Immature natural killer cell (primary cell): ENCODE measurements around the gene DAW1. TPM values are rescaled to one million over a fixed set of nuclear protein-coding genes. Genes with fewer than 3 reads are reported as not detected.

Source experiments
- DNase-seq, 3 donors: peaks; one replicate each; pipeline ENCODE4 v3.0.0; 2022; ENCODE audit warnings: mixed read lengths in 1 of 3
- H3K27ac Mint-ChIP-seq, 6 donors: one replicate each; pipeline ENCODE4 v1.8.0; 2020; ENCODE audit warnings: mixed read lengths in 6 of 6, mild to moderate bottlenecking in 5 of 6, inconsistent platforms in 4 of 6, moderate library complexity in 3 of 6
- H3K27me3 Mint-ChIP-seq, 3 donors: one replicate each; pipeline ENCODE4 v1.8.0; 2020 to 2021; ENCODE audit warnings: low read depth in 3 of 3, mild to moderate bottlenecking in 3 of 3, mixed read lengths in 3 of 3, moderate library complexity in 3 of 3, inconsistent platforms in 1 of 3
- H3K36me3 Mint-ChIP-seq, 3 donors: one replicate each; pipeline ENCODE4 v1.8.0; 2020; ENCODE audit warnings: mixed read lengths in 3 of 3, inconsistent platforms in 2 of 3, mild to moderate bottlenecking in 2 of 3
- H3K4me1 Mint-ChIP-seq, 2 donors: one replicate each; pipeline ENCODE4 v1.8.0; 2020; ENCODE audit warnings: inconsistent platforms in 2 of 2, mild to moderate bottlenecking in 2 of 2, mixed read lengths in 2 of 2, moderate library complexity in 1 of 2
- H3K4me3 Mint-ChIP-seq, 5 donors: one replicate each; pipeline ENCODE4 v1.8.0; 2020; ENCODE audit warnings: mild to moderate bottlenecking in 5 of 5, mixed read lengths in 5 of 5, inconsistent platforms in 3 of 5, moderate library complexity in 3 of 5
- H3K9me3 Mint-ChIP-seq, 6 donors: one replicate each; pipeline ENCODE4 v1.8.0; 2020; ENCODE audit warnings: mild to moderate bottlenecking in 6 of 6, mixed read lengths in 6 of 6, inconsistent platforms in 4 of 6, moderate library complexity in 3 of 6
- polyA plus RNA-seq, 3 donors: library from polyadenylated mRNA; unstranded; fragments of 300-500 nt; fragmentation: Illumina TruSeq; gene quantifications; one replicate each; pipeline ENCODE4 v1.2.3, GENCODE V29; 2021

DAW1 gene
- polyA plus RNA-seq, 3 donors from 2014 or later, result not detected

DNA sequence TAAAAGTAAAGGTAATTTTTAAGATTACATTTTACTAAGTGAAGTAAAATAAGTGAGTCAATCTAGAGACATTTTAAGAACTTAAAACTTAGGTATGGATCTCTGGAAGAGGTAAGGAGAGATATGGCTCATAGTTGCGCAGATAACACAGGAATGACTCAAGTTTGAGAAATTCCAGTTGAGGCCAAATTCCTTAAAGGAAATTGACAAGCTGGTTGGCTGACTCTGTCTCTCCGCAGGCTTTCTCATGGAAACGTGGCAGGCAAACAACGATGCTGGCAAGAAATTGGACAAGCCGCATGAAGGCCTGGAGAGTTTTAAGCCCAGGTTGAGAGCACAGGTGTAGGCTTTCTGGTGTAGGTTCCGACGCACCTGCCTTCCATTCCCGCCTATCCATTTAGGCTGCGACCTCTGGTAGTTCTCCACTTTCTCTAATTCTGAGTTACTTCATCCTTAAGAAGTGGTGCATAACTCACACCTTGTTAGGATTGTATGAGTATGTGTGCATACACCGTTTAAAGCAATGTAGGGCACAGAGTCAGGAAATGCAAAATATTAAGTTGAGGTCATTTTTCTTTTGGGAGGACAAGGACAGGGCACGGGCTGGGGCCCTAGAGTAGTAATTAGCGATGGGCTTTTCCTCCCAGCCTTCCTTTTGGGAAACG is 589 bp upstream of the DAW1 start:
- Mint-ChIP-seq H3K9me3 (peaks cover 0 to 9% (median 0%) of the 10 kb centered on the region in 6 donors), H3K4me3 (no peak overlapping the region), H3K36me3 (no peaks in the 10 kb centered on the region), H3K4me1 (no peaks in the 10 kb centered on the region), H3K27me3 (peaks cover 2 to 13% (median 7%) of the 10 kb centered on the region in 3 donors), H3K27ac (no peak overlapping the region)
- DNase-seq, result no peak

DNA sequence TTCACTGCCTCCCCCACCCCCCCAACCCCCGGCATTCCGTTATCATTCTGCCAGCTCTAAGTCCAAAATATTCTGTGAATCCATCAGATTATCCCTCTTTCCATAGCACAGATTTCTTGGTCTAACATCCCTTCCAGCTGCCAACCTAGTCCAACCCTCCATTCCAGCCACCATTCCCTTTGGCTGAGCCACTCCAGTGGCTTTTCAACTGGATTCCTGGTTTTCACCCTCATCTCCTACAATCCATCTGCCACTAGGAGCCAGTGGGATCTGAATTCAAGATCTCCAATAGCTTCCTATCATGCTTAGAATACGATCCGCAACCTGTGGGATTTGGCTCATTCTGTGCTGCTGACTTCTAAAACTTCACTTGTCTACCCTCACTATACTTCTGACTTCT is 1.2 kb downstream of the DAW1 start:
- H3K4me1 Mint-ChIP-seq, result no peaks in the 10 kb centered on the region
- H3K4me3 Mint-ChIP-seq, result no peak overlapping the region
- no peak for DNase-seq
- no peaks in the 10 kb centered on the region for H3K36me3 Mint-ChIP-seq
- H3K9me3 Mint-ChIP-seq, result peaks cover 0 to 7% (median 0%) of the 10 kb centered on the region in 6 donors
- H3K27me3 Mint-ChIP-seq, result peaks cover 2 to 13% (median 2%) of the 10 kb centered on the region in 3 donors
- no peak overlapping the region for H3K27ac Mint-ChIP-seq

GRCh38 chr2:227876300-227876801 is 4.9 kb downstream of the DAW1 start:
- H3K36me3 Mint-ChIP-seq, result no peaks in the 10 kb centered on the region
- H3K4me3 Mint-ChIP-seq, result no peak overlapping the region
- H3K4me1 Mint-ChIP-seq, result no peaks in the 10 kb centered on the region
- peaks cover 0 to 7% (median 0%) of the 10 kb centered on the region in 6 donors for H3K9me3 Mint-ChIP-seq
- H3K27me3 Mint-ChIP-seq, result peaks cover 0 to 10% (median 2%) of the 10 kb centered on the region in 3 donors
- no peak overlapping the region for H3K27ac Mint-ChIP-seq
- no peak for DNase-seq

DNA sequence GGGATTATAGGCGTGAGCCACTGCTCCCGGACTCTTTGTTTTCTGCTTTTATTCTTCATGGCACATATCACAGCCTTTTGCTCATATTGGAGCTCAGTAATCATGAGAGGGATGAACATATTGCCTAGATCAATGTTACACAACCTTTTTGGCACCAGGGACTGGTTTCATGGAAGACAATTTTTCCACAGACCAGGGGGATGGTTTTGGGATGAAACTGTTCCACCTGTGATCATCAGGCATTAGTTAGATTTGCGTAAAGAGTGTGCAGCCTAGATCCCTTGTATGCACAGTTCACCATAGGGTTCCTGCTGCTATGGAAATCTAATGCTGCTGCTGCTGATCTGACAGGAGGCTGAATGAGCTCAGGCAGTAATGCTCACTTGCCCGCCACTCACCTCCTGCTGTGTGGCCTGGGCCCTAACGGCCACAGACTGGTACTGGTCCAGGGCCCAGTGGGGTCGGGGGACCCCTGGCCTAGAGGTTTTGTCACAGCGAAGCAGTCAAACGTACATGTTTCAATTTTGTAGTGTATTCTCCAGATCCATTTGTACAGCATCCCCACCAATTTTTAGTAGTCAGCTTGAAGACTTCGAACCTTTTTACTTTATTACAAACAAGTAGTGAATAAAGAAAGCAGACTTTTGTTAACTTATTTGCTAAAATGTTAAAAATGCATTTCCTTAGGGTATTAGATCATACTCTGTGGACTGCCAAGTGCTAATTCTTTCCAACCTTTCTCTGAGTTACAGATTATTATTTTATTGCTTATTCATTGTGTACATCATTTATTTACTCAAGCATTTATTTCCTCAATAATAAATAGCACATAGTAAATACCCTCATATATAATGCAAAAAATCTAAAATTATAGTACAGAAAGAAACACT is 6.2 kb downstream of the DAW1 start:
- Mint-ChIP-seq H3K36me3 (no peaks in the 10 kb centered on the region), H3K9me3 (peaks cover 0 to 7% (median 0%) of the 10 kb centered on the region in 6 donors), H3K27ac (no peak overlapping the region), H3K4me1 (no peaks in the 10 kb centered on the region), H3K4me3 (no peak overlapping the region), H3K27me3 (peaks cover 0 to 10% (median 2%) of the 10 kb centered on the region in 3 donors)
- no peak for DNase-seq

GRCh38 chr2:227880460-227880859 is 9.0 kb downstream of the DAW1 start:
- Mint-ChIP-seq H3K27me3 (peaks cover 0 to under 1% (median 0%) of the 10 kb centered on the region in 3 donors), H3K4me1 (no peaks in the 10 kb centered on the region), H3K9me3 (no peaks in the 10 kb centered on the region), H3K4me3 (no peak overlapping the region), H3K36me3 (no peaks in the 10 kb centered on the region), H3K27ac (no peak overlapping the region)
- DNase-seq, result no peak

GRCh38 chr2:227881866-227882517 is 10.6 kb downstream of the DAW1 start:
- Mint-ChIP-seq H3K27ac (no peak overlapping the region), H3K4me1 (no peaks in the 10 kb centered on the region), H3K4me3 (no peak overlapping the region), H3K36me3 (no peaks in the 10 kb centered on the region), H3K27me3 (no peaks in the 10 kb centered on the region), H3K9me3 (no peaks in the 10 kb centered on the region)
- no peak for DNase-seq

- H3K36me3 Mint-ChIP-seq, result no peaks in the 10 kb centered on the region
- H3K4me1 Mint-ChIP-seq, result no peaks in the 10 kb centered on the region
- H3K27ac Mint-ChIP-seq, result no peak overlapping the region
Measured at GRCh38 chr2:227884511-227884947, 13.1 kb downstream of the DAW1 start.

DNA sequence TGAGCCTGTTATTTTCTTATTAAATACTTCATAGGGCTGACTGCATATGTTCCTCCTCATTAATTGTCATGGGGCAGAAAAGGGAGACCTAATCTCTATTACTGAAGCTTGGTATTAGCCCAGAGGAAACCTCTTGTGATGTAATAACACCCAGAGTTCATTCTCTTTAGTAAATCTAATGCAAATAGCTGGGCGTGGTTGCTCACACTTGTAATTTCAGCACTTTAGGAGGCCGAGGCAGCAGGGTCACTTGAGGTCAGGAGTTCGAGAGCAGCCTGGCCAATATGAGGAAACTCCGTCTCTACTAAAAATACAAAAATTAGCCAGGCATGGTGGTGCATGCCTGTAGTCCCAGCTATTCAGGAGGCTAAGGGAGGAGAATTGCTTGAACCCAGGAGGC is 14.7 kb downstream of the DAW1 start:
- Mint-ChIP-seq H3K27me3 (peaks cover 0 to 4% (median 0%) of the 10 kb centered on the region in 3 donors), H3K9me3 (no peaks in the 10 kb centered on the region), H3K27ac (no peak overlapping the region), H3K4me3 (no peak overlapping the region), H3K36me3 (no peaks in the 10 kb centered on the region), H3K4me1 (no peaks in the 10 kb centered on the region)
- no peak for DNase-seq

More at GRCh38 chr2:227884511-227884947, 13.1 kb downstream of the DAW1 start:
- Mint-ChIP-seq H3K4me3 (no peak overlapping the region), H3K27me3 (peaks cover 0 to 1% (median 0%) of the 10 kb centered on the region in 3 donors), H3K9me3 (no peaks in the 10 kb centered on the region)
- no peak for DNase-seq

- H3K4me1 Mint-ChIP-seq, result no peaks in the 10 kb centered on the region
- H3K27ac Mint-ChIP-seq, result no peak overlapping the region
- H3K27me3 Mint-ChIP-seq, result peaks cover 0 to 6% (median 0%) of the 10 kb centered on the region in 3 donors
- no peaks in the 10 kb centered on the region for H3K9me3 Mint-ChIP-seq
- no peaks in the 10 kb centered on the region for H3K36me3 Mint-ChIP-seq
- H3K4me3 Mint-ChIP-seq, result no peak overlapping the region
- no peak for DNase-seq
Measured at GRCh38 chr2:227888289-227888688, 16.9 kb downstream of the DAW1 start.

- Mint-ChIP-seq H3K27ac (no peak overlapping the region), H3K4me3 (no peak overlapping the region), H3K36me3 (no peaks in the 10 kb centered on the region), H3K27me3 (peaks cover 0 to 6% (median 0%) of the 10 kb centered on the region in 3 donors), H3K9me3 (no peaks in the 10 kb centered on the region), H3K4me1 (no peaks in the 10 kb centered on the region)
- DNase-seq, result no peak
Measured at GRCh38 chr2:227889336-227889735, 17.9 kb downstream of the DAW1 start.

GRCh38 chr2:227890495-227891079 is 19.2 kb downstream of the DAW1 start:
- H3K4me3 Mint-ChIP-seq, result no peak overlapping the region
- no peak overlapping the region for H3K27ac Mint-ChIP-seq
- no peaks in the 10 kb centered on the region for H3K36me3 Mint-ChIP-seq
- no peaks in the 10 kb centered on the region for H3K4me1 Mint-ChIP-seq
- H3K9me3 Mint-ChIP-seq, result no peaks in the 10 kb centered on the region
- H3K27me3 Mint-ChIP-seq, result peaks cover 0 to 6% (median 0%) of the 10 kb centered on the region in 3 donors
- DNase-seq, result peak in 1 of 3 donors; percentile 4

DNA sequence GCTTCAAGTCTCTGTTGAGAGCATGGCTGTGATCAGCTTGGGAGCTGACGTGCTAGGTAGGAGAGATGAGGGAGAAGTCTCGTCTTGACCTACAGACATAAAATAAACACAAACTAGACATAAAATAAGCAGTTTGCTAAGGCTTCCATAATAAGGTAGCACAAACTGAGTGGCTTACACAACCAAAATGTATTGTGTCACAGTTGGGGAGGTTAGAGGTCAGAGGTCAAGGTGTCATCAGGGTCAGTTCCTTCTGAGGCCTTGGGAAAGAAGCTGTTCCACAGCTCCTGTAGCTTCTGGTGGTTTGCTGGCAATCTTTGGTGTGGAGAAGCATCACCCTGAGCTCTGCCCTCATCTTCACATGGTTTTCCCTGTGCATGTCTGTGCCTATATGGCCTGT is 20.2 kb downstream of the DAW1 start:
- H3K27me3 Mint-ChIP-seq, result peaks cover 0 to 6% (median 0%) of the 10 kb centered on the region in 3 donors
- no peaks in the 10 kb centered on the region for H3K9me3 Mint-ChIP-seq
- no peak overlapping the region for H3K4me3 Mint-ChIP-seq
- H3K27ac Mint-ChIP-seq, result no peak overlapping the region
- H3K36me3 Mint-ChIP-seq, result no peaks in the 10 kb centered on the region
- no peak for DNase-seq
- H3K4me1 Mint-ChIP-seq, result no peaks in the 10 kb centered on the region

DNA sequence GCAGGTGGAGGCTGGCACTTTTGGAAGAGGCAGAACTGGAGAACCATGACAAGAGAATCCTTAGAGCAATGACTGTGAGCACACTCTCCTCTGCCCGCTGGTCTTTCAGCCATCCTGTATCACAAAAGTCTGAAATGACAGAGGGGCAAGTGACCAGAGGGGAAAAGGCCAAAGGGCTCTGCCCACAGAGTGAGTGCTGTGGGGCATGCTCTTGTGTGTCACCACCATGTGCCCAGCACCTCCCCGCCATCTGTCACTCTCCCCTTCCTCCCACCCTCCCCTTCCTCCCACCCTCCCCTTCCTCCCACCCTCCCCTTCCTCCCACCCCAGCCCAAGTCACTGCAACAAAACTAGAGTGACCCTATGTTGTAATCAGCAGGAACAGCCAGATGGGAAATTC is 31.9 kb downstream of the DAW1 start:
- H3K4me3 Mint-ChIP-seq, result no peak overlapping the region
- no peaks in the 10 kb centered on the region for H3K9me3 Mint-ChIP-seq
- H3K4me1 Mint-ChIP-seq, result no peaks in the 10 kb centered on the region
- no peaks in the 10 kb centered on the region for H3K27me3 Mint-ChIP-seq
- no peaks in the 10 kb centered on the region for H3K36me3 Mint-ChIP-seq
- no peak overlapping the region for H3K27ac Mint-ChIP-seq
- no peak for DNase-seq
